ENCODE data around the gene FAM241B. TPM values are rescaled to one million over a fixed set of nuclear protein-coding genes. Genes with fewer than 3 reads are reported as not detected.

The FAM241B gene
- total and polyA plus RNA-seq, 7 donors: 1.1 to 6.2 (median 2.8) TPM

GRCh38 chr10:69682955-69683474, 53.0 kb downstream of the FAM241B start:
- no peak for TF ChIP-seq CTCF (IDR thresholded peaks at IDR 0.05)
- H3K9me3 ChIP-seq: no peaks in the 10 kb centered on the region
- H3K36me3 ChIP-seq (ENCODE audit: insufficient read depth in 1 of 2, low read depth in 1 of 2): no peaks in the 10 kb centered on the region
- H3K4me3 ChIP-seq: no peak overlapping the region
- intact Hi-C loops (cut with DNase I): no loop called here
- no peak overlapping the region for H3K27ac ChIP-seq
- peaks cover 19% of the 10 kb centered on the region for H3K4me1 ChIP-seq
- DNase-seq (no peak), ATAC-seq (no peak)
- peaks cover 0 to 4% (median 2%) of the 10 kb centered on the region in 3 donors for H3K27me3 ChIP-seq (ENCODE audit: insufficient read depth in 3 of 3, low read length in 2 of 3)

Other genes starting within 250 kb of the FAM241B start
- under 1 TPM; 0.21 to 0.46 (median 0.23) TPM for gene TACR2, start 213.3 kb upstream of the FAM241B start, total RNA-seq
- gene TACR2, start 213.3 kb upstream of the FAM241B start, polyA plus RNA-seq: under 1 TPM; 0.25 to 0.61 (median 0.31) TPM
- gene TSPAN15, start 178.8 kb upstream of the FAM241B start, total RNA-seq: 10 to 100 TPM in 1 of 4 donors, 1 to 10 TPM in 3; 6.3 to 35.0 (median 8.6) TPM
- 10 to 100 TPM; 10.7 to 11.7 (median 11.6) TPM for gene TSPAN15, start 178.8 kb upstream of the FAM241B start, polyA plus RNA-seq
- gene NEUROG3, start 56.8 kb upstream of the FAM241B start, total RNA-seq: not detected
- gene NEUROG3, start 56.8 kb upstream of the FAM241B start, polyA plus RNA-seq: under 1 TPM in 1 of 3 donors, not detected in 2; 0.01 TPM
- gene COL13A1, start 171.7 kb downstream of the FAM241B start, total RNA-seq: 10 to 100 TPM in 1 of 4 donors, 1 to 10 TPM in 2, under 1 TPM in 1; 0.94 to 10.7 (median 3.2) TPM
- 1 to 10 TPM in 1 of 3 donors, under 1 TPM in 2; 0.35 to 2.9 (median 0.74) TPM for gene COL13A1, start 171.7 kb downstream of the FAM241B start, polyA plus RNA-seq

All from psoas muscle (tissue), 8 donors.